Activated CD4-positive, alpha-beta T cell treated with anti-CD3 and anti-CD28 coated beads, Interleukin-2, amount 50 U/mL, for 4 hours (primary cell): ENCODE data around the gene STIM2.
A peak's percentile ranks its signal among the peaks of the same experiment; 100 is the strongest.

Experiments used
- DNase-seq, 2 experiments: peaks; one replicate each; pipeline ENCODE4 v3.0.0-alpha.2; 2020

The STIM2 gene

DNA sequence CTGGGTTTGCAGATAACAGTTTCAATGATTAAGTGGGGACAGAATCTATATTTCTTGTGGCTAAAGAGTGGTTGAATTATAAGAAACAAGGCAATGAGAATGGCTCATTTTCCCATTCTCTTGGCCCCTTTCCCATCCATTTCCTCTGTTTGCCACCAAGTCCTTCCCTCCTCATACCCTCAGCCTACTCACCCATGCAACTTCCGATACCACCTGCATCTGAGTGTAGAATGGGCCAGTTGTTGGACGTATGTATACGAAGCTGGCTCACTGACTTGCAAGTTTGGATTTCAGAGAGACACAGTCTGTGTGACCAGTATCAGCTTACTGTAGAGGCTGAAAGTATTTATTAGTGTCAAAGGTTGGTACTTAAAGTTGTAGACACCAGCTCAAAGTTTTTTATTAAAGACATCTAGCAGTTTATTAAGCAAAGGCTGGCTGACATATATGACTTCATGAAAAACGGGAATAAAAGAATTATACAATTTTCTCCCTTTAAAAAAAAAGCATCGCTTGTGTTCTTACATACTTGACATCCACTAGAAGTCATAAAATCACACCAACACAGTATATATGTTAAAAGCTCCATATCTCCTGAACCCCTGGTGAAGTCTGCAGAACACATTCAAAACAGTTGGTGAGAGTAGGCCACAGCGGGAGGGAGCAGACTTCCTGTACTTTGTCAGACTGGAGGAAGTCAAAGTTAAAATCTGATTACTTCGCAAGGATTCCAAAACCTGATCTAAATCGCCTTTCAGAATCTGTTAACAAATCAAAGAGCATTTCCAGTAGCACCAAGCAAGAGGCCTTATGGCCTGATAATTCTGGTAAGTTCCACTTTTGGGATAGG lies 22.4 kb upstream of the STIM2 start:
- no peak for DNase-seq

DNA sequence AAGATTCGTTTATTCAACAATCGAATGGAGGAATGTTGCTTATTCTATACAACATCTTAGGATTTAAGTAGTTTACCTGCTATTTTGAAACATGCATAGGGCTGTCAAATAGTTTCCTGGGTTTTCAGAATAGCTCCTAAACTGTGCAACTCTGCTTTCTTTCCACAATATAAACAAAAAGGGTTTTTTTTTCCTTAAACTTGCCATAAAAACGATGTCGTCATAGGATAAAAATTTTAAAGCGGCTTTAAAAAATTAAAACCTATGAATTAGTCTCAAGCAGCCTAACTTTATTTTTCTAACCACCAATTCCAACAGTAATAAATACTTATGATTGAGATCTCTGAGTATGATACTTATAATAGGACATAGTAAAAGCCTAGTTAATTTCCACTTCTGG lies 21.6 kb upstream of the STIM2 start:
- DNase-seq, result no peak

DNA sequence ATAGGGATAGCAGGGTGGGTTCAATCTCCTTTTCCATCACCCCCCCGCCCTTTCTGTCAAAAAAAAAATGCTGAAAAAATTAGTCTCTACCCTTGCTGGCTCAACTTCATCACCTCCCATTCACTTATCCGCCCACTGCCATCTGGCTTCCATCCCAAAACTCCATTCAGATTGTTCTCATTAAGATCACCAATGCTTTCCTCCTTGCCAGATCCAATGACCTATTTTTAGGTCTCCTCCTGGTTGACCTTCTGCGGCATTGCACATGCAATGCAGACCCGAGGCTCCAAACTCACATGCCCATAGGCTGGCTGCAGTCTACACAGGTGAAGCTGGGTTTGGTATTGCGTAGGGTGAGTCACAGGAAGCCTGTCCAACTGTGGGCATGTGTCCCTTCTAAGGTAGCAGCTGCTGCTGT lies 21.1 kb upstream of the STIM2 start:
- DNase-seq, result no peak

DNA sequence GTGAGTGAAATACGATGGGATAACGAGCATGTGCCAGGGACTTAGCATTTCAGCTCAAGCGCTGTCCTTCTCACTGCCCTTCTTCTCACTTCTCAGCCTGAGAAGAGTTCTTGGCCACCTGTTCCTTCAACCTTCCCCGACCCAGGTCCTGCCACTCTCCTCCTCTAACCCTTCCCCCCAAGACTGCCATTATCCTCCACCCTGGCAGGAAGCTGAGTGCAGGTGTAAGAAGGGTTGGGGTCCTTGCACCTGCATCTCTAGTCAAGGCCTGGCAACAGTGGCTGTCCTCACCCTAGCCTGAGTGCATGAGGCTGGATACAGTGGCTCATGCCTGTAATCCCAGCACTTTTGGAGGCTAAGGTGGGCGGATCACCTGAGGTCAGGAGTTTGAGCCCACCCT lies 19.9 kb upstream of the STIM2 start:
- no peak for DNase-seq

DNA sequence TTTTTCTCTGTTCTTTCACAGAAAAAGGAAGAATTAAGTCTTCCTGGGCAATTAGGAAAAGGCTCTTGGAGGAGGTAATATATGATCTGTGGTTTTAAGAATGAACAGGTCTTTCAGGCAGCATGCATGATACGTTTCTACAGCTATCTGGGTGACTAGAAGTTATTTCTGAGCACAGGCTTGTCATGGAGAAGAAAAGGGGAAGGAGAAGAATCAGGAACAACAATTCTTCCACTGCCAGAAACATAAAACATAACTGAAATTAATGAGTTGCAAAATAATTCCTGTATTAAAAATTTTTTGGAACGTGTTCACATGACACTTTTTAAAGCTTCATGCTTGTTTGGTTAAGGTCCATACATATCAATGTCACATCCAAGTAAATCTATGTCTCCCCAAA lies 17.7 kb upstream of the STIM2 start:
- no peak for DNase-seq

DNA sequence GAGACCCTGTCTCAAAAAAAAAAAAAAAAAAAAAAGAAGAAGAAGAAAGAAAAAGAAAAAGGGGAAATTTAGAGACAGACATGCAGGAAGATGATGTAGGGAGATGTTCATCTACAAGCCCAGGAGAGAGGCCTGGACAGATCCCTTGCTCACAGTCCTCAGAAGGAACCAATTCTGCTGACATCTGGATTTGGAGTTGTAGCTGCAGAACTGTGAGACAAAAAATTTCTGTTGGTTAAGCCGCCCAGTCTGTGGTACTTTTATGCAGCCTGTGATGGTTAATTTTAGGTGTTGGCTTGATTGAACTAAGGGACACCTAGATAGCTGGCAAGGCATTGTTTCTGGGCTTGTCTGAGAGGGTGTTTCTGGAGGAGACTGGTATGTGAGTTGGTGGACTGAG lies 10.1 kb upstream of the STIM2 start:
- no peak for DNase-seq

DNA sequence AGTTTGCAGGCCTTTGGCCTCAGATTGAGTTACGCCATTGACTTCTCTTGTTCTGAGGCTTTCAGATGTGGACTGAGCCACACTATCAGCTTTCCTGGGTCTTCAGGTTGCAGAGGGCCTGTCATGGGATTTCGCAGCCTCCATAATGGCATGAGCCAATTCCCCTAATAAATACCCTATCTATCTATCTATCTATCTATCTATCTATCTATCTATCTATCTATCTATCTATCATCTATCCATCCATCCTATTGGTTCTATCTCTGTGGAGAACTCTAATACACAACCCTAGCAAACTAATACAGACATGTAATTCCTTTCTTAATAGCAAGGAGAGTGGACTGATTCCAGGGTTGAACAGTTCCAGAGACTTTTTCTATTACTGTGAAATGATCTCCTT lies 9.5 kb upstream of the STIM2 start:
- DNase-seq, result no peak

DNA sequence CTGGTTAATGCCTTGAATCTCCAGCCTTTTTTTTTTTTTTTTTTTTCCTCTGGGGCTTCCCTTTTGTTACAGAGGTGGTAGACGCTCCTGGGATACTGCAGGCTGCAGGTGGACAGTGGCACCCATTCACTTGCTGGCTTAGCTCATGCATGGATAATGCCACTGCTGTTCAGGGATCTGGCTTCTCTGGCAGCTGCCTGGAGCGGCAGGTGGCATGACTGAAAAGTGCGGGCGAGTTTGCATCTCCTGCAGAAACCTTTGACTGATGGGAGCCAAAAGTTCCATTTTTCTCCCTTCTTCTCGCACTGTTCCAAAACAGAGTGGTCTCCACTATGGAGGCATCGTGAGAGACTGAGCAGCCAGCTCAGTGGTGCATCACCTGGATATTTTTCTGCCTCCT lies 5.9 kb upstream of the STIM2 start:
- no peak for DNase-seq

DNA sequence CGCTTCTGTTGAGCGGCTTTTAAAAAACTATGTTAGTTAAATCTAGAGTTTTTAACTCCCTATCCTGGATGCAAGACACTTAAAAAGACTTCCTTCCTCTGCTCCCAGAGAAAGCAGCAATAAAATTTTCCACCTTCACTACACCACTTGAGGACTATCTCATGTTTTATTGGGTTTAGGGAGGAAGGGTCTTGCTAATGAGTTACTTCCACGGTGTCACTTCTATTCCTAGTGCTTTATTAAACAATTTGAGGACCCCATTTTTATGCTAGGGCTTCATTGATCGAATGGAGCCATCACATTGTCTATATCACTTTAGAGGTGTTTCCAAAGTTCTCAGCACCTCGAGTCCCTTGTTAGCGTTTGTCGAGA lies 3.7 kb upstream of the STIM2 start:
- no peak for DNase-seq

DNA sequence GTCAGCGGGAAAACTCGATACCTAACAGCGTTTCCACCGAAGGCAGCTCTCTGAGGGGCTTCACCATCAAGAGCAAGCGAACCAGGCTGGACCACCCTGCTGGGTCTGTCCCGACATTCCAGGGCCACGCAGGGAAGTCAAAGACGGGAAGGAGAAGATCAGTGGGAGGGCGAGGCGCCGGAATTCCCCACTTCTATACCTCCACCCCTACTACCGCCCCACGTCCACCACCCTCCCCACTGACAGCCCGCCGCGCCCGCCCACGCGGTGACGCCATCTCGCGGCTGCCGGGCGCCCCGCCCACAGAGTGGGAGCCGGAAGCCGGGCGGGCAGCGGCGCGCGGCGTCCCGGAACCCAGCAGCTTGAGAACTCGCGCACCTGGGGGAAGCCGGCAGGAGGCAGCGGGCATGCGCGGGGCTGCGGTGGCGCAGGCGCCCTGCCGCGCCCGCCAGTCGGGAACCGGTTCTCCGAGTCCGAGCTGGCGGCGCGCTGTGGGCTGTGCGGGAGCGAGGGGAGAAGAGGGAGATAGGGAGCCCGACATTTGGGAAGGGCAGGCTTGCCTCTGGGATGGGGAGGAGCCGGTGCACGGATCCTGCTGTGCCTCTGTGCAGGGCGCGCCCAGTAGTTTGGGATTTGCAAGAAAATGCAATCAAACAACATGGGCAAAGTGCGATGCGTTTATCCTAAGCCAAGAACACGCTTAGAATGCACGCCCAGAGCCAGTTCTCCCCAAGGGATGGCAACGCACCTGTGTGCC lies 3.2 kb upstream of the STIM2 start:
- peak; percentile 92 to 93 for DNase-seq

DNA sequence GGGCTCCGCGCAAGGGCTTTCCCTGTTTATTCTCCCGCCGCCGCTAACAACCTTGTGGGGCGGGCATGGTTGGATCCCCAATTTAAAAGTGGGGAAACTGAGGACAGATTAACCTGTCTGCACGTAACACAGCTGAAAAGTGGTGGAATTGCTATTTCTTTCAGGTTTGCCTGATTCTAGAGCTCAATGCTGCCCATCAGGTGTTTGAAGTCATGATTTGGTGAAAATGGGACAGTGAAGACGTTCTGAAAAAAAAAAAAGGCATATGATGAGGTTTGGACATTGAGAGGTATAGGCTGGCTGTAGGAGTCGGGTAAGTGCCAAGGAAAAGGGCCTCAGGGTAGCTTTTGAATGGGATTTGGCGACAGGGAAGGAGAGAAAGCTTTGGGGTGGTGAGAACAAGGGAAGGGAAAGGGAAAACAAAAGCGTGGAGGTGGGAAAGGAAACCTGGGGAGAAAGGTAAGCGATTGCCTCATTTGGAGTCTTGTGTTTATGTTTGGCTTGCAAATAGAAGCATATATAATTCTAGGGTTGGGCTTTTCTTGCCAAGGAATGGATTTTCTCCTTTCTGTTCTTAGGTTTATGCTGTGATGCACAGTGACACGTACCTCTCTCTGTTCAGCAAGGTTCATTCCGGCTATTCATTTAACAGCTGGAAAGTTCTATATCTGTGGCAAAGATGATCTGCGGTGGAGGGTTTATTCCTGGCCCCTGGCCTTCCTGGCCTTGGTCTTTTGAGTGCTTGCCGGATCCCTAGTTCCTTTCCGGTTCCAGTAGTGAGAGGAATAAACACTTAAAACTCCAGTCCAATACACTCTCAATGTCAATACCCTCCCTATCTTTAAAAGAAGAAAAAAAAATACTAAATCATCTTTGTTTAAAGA lies 2.4 kb upstream of the STIM2 start:
- DNase-seq, result no peak

DNA sequence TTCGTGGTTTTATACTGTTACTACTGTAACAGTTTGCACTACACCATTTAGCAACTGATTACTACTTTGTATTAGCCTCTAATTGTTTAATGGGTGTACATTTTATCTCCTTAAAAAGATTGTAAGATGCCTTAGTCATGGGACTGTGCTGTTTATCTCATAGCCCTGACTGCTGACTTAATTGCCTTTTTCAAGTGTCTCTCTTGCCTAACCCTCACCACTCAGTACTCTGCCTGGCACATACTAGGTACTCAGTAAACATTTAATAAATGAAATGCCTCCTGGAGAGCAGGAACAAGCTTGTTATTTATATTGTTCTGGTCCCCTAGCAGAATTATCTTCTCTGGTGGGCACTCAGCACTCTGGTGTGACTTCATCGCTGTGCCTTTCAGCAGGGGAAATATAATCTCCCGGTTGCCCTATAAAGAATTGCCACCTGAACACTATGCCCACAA lies 1.7 kb upstream of the STIM2 start:
- DNase-seq, result no peak

DNA sequence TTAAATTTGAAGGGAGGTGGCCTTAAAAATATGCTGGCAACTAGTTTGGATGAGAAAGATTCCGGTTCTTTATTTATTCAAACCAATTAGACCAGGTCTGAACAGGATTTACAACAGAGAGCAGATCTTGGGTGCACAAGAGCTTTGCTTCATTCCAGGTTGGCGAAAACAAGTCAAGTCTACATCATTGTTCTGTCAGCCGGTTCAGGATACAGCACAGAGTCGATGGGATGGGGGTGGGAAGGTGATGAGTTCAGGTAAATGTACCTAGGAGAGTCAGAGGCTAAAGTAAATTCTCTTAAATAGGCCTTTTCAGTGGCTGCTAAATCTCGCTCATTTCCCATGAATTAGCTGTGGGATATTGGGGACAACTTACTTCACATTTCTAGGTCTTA lies 882 bp upstream of the STIM2 start:
- no peak for DNase-seq

DNA sequence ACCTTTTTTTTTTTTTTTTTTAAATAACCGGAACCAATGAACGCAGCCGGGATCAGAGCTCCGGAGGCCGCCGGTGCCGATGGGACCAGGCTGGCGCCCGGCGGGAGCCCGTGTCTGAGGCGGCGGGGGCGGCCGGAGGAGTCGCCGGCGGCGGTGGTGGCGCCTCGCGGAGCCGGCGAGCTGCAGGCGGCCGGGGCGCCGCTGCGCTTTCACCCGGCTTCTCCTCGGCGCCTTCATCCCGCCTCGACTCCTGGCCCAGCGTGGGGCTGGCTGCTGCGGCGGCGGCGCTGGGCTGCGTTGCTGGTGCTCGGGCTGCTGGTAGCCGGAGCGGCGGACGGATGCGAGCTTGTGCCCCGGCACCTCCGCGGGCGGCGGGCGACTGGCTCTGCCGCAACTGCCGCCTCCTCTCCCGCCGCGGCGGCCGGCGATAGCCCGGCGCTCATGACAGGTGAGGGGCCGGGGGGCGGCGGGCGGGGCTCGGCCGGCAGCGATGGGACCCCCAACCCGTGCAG lies 337 bp downstream of the STIM2 start:
- DNase-seq, result peak; percentile 32 to 38

DNA sequence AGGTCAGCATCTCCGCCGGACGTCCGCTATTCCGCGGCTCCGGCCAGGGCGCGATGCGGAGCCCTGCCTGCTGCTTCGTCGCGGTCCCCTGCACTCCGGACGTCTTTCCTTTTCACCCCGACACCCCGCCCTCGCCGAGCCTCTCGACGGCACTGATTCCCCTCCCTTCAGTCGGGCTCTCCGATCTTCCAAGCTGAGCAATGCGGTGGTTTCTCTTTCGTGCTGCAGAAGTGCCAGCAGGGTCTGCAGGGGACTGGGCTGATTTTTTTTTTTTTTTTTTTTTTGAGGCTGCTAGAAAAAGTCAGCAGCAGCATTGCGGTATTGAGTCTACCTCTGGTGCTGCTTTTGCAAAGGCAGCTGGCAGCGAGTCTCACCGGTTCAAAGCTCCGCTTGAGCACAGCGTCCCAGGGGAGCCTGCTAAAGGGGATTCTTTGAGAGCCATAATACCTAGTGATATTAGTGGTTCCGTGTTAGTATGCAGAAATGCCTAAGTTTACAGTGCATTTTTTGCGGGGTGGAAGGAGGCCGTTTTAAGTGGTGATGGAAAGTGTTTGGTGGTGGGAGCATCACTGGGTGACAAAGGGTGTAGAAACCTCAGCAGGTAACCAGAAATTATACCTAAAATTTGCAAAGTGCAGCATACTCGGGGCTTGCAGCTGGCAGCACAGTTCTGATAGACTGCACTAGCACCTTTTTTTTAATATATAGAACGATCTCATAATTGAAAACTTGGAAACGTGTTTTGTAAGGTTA lies 969 bp downstream of the STIM2 start:
- DNase-seq, result peak; percentile 70 to 72

DNA sequence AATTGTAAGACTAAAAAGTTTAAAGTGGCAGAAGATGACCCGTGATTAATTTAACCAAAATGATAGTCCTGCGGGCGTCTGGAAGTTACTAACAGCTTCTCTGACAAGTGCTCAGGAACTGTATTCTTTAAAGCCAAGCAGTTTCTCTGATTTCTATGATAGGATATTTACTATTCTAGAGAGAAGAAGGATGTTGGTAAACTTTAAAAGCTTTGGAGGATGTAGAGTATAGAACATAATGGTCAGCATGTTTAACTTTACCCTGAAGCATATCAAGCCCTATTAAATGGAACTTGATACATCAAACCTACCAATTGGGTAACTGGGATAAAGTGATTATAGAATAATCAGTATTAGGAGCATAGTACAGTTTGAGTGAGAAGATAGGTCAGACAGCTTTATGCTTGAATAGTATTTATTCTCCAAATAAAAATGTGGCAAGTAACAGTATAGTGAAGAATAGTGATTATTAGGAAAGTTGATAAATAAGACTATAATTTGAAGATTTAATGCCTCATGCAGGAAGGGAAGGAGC lies 1.8 kb downstream of the STIM2 start:
- DNase-seq, result no peak

DNA sequence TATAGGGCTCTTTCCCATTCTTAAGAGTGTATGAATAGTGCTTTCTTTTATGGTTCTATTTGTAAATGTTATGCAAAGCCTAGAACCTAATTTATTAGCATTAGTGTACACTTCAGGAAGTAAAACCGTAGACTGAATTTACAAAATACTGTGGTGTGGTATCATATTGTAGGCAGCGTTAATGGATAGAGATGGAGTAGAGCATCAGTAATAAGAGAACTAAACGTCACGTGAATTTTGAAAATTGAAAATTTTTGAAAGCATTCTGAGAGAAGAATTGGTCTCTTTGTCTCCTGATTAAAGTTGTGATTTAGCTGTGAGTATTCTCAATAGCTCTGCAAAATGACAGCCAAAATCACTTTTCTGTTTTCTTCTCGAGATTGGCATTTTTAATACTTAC lies 2.9 kb downstream of the STIM2 start:
- no peak for DNase-seq

DNA sequence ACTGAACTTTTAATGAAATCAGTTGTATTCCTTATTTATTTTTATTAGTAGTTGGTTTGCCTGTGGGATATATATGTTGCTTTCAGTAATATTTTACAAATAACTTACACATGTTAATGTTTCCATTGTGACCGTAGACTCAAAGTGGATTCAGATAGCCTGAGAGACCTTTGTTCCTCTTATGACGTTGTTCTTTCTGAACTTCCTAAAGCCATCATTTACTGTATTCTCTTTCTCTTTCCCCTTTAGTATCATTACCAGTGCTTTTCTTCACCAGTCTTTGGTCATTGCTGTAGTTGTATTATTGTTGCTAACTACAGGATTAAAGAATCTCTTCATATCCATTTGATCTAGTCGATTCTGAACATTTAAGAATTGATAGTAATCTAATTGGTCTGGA lies 4.3 kb downstream of the STIM2 start:
- DNase-seq, result no peak

DNA sequence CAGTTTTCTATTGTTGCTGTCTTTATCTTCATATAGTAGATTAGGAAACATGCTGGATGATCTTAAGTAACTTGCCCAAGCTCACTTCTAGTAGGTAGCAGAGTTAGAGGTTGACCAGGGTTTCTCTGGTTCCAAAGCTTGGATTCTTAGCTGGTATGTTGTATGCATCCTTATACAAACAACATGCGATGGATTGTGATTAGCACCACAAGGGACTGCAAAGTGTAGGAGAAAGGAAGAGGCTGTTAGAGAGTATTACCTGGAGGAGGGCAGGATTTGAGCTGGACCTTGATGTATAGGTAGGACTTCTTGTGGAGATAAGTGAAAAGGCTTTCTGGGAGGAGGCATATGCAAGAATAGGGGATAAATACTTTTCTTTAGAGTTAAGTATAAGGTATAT lies 5.6 kb downstream of the STIM2 start:
- DNase-seq, result no peak

DNA sequence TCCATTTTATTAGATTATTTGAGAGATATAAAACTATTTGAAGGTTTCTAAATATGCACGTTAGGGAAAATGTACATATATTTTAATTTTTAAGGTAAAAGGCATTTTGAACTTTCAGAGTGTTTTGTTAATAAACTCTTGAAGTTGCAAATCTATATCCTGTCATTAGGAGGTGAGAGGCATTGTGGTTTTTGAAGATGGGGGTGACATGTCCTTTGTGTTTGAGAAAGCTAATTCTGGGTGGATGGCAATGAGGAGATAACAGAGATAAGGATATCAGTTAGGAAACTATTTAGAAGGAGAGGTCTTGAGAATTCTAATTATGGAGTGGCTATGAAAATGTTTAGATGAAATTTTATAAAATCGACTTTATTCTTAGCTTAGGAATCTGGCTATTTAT lies 6.1 kb downstream of the STIM2 start:
- no peak for DNase-seq

DNA sequence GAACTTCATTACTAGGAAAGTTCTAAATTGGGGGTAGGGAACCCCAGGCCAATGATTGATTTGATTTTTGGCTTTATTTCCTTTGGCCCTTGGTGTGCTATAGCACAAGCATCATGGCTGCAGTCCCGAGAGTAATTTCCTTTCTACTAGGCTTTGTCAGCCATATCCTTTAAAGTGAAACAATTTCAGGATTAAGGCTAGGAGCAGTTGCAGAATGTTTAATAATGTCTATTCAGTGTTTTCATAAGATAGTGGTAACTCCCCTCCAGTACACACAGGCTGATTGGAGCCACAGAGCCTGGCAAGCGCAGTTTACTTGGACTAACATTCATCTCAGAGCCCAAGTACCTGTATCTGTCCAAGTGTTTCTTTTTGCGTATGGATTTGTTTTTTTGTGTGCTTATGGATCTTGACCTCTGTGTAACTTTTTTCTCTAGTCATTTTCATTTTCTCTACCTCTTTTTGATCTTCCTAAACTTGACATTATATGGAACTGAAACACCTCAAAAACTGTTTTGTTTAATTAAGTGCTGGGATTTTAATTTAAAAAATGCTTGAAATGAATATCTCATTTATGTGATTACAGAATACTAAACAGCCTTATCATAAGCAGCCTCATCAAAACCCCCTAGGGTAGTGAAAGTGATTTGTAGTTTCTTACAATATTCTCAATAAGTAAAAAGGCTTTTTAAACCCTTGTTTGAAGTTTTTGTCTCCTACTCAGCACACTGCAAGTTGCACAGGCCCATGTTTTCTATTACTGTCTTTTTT lies 7.5 kb downstream of the STIM2 start:
- DNase-seq, result no peak
